Coronary artery (tissue), 2 donors: Measurements from ENCODE around the gene ASIC1.
A peak's percentile ranks its signal among the peaks of the same experiment; 100 is the strongest.

Experiments
- DNase-seq: peaks from one replicate; pipeline ENCODE4 v3.0.0-alpha.2; 2017; ENCODE audit warnings: low spot score
- H3K27ac ChIP-seq, 2 donors: fragments of 200-600 bp; sonication (generic); one replicate each; pipeline ENCODE4 v1.5.1; 2016 to 2019
- H3K4me3 ChIP-seq: fragments of 200-600 bp; sonication (generic); 2 replicates; pipeline ENCODE4 v1.5.1; 2016; ENCODE audit warnings: mild to moderate bottlenecking, moderate library complexity
- TF ChIP-seq, protein P1 (sequence below): fragments of 200-600 bp; sonication (generic); IDR thresholded peaks from one replicate; pipeline ENCODE4 v1.5.1; 2019; ENCODE audit warnings: antibody characterized with exemption

The ASIC1 gene

DNA sequence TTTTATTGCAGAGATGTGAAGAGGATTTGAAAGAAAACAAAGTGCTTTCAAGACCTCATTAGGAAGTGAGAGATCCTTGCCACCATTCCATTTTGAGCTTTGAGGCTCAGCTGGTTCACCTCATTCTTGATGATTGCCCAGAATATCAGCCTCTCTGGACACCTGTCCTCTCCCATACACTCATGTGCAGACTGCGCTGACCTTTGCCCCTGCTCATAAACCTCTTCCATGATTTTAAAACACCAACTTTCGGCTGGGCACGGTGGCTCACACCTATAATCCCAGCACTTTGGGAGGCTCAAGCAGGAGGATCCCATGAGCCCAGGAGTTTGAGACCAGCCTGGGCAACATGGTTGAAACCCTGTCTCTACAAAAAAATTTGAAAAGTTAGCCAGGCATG lies 63.6 kb downstream of the ASIC1 start:
- TF ChIP-seq, protein P1, sequence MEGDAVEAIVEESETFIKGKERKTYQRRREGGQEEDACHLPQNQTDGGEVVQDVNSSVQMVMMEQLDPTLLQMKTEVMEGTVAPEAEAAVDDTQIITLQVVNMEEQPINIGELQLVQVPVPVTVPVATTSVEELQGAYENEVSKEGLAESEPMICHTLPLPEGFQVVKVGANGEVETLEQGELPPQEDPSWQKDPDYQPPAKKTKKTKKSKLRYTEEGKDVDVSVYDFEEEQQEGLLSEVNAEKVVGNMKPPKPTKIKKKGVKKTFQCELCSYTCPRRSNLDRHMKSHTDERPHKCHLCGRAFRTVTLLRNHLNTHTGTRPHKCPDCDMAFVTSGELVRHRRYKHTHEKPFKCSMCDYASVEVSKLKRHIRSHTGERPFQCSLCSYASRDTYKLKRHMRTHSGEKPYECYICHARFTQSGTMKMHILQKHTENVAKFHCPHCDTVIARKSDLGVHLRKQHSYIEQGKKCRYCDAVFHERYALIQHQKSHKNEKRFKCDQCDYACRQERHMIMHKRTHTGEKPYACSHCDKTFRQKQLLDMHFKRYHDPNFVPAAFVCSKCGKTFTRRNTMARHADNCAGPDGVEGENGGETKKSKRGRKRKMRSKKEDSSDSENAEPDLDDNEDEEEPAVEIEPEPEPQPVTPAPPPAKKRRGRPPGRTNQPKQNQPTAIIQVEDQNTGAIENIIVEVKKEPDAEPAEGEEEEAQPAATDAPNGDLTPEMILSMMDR, result no peak
- Histone ChIP-seq H3K27ac (no peak overlapping the region), H3K4me3 (no peak overlapping the region)
- DNase-seq, result peak; percentile 47

- H3K4me3 ChIP-seq, result no peak overlapping the region
- DNase-seq, result peak; percentile 5
- TF ChIP-seq, protein P1, result no peak
- H3K27ac ChIP-seq, result no peak overlapping the region
Measured at GRCh38 chr12:50121641-50122040, 64.2 kb downstream of the ASIC1 start.

- peak; percentile 26 for DNase-seq
- TF ChIP-seq, protein P1, result no peak
- Histone ChIP-seq H3K27ac (no peak overlapping the region), H3K4me3 (no peak overlapping the region)
Measured at GRCh38 chr12:50123203-50123602, 65.8 kb downstream of the ASIC1 start.

DNA sequence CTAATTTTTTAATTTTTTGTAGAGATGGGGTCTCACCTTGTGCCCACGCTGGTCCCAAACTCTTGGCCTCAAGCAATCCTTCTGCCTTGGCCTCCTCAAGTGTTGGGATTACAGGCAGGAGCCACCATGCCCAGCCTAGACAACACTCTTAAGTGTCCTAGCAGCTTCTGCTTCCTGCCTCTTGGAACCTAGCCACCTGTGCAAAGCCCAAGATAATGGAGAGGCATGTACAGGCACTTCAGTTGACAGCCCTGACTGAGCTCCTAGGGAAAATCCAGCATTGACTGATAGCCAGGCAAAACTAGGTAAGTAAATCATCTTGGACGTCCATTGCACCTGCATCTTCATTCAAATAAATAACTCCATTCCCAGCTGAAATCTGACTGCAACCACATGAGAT lies 70.2 kb downstream of the ASIC1 start:
- H3K4me3 ChIP-seq, result no peak overlapping the region
- no peak for DNase-seq
- no peak overlapping the region for H3K27ac ChIP-seq
- TF ChIP-seq, protein P1, result no peak

DNA sequence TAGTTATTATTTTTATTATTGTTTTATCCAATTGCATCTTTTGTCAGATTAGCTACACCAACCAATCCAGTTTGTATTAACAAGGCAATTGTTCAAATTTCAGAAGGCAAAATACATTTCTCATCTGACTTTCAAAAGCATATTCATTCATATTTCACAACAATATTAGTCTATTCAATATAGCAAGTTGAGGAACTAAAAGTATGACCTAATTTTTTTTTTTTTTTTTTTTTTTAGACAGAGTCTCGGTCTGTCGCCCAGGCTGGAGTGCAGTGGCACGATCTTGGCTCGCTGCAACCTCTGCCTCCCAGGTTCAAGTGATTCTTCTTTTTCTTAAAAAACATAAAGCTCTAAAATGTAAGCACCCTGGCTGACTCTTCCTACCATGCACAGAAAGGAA lies 71.9 kb downstream of the ASIC1 start:
- TF ChIP-seq, protein P1, result no peak
- DNase-seq, result no peak
- no peak overlapping the region for H3K4me3 ChIP-seq
- no peak overlapping the region for H3K27ac ChIP-seq

GRCh38 chr12:50132505-50133135 lies 75.2 kb downstream of the ASIC1 start:
- no peak for DNase-seq
- TF ChIP-seq, protein P1, result no peak
- no peak overlapping the region for H3K4me3 ChIP-seq
- H3K27ac ChIP-seq, result no peak overlapping the region
